Hematopoietic multipotent progenitor cell (in vitro differentiated cells): ENCODE measurements around the gene CIB1. TPM values are rescaled to one million over a fixed set of nuclear protein-coding genes. Genes with fewer than 3 reads are reported as not detected.

Experiments
- DNase-seq, 3 donors: peaks; one replicate each; pipeline ENCODE4 v3.0.0-alpha.2; 2011 to 2015; ENCODE audit warnings: low read depth in 2 of 3, low spot score in 2 of 3
- total RNA-seq: library from RNA; depleted of rRNA; stranded (reverse); fragments of >200 nt; gene quantifications from one replicate; pipeline ENCODE4 v1.2.3, GENCODE V29; 2012

CIB1 gene
- total RNA-seq, 1 donor = 31.0 TPM

- DNase-seq = peak in 1 of 3 donors; percentile 68
These were observed 14.2 kb downstream of the CIB1 start for GRCh38 chr15:90219421-90220141.

- DNase-seq = no peak
These were observed 15.9 kb downstream of the CIB1 start for GRCh38 chr15:90217671-90218394.

DNA sequence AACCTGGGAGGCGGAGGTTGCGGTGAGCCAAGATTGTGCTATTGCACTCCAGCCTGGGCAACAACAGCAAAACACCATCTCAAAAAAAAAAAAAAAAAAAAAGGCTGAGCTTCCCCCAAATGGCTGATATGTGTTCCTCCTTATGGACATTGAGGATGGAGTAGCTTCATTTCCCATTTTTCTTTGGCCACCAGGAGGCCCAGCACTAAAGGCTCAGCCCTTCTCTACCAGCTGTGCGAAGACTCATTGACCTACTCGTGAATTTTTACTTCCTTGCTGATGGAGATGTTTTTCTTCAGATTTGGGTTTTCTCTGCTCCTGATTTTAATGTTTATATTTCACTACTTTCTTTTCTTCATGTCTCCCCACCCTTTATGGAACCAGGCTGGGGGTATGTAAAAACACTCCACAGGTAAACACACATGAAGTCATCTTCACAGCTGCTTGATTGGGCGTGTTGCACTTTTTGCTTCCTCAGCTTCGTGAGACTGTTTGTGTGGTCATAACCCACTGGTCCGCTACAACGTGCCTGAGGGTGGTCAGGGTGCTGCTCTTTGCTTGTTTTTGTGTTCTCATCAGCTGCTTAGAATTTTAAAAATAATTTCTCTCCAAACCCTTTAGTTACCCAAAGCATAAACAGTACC, 19.1 kb downstream of the CIB1 start:
- no peak for DNase-seq

GRCh38 chr15:90213818-90214204, 19.9 kb downstream of the CIB1 start:
- peak in 2 of 3 donors; percentile 35 to 53 for DNase-seq

DNA sequence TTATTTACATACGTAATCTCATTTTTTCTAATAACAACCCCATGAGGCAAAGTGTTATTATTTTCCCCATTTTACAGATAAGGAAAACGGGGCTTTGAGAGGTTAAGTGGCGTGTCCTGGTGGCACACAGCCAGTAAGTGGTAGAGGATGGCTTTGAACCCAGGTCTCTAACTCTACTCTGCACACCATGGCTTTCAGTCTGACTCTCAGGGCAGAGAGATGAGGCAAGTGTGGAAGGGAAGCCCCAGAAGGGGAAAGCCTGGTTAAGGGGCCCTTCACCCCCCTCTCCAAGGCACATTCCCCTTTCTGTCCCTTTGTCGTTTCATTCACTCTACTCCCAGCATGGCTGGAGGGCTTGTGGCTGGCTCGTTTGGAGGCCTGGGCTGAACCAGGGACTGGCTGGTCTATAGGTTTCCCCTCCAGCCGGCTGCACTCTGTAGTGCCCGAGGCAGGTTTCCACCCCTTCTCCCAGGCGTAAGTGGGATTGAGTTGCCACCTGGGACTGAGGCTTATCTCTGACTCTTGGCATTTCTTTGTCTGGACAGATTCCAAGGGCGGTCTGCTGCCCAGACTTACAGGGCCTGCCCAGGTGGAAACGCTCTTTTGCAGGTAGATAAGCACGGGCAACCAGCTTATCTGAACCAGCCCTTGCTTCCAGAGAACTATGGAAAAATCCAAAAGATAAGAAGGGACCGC, 20.5 kb downstream of the CIB1 start:
- no peak for DNase-seq

DNA sequence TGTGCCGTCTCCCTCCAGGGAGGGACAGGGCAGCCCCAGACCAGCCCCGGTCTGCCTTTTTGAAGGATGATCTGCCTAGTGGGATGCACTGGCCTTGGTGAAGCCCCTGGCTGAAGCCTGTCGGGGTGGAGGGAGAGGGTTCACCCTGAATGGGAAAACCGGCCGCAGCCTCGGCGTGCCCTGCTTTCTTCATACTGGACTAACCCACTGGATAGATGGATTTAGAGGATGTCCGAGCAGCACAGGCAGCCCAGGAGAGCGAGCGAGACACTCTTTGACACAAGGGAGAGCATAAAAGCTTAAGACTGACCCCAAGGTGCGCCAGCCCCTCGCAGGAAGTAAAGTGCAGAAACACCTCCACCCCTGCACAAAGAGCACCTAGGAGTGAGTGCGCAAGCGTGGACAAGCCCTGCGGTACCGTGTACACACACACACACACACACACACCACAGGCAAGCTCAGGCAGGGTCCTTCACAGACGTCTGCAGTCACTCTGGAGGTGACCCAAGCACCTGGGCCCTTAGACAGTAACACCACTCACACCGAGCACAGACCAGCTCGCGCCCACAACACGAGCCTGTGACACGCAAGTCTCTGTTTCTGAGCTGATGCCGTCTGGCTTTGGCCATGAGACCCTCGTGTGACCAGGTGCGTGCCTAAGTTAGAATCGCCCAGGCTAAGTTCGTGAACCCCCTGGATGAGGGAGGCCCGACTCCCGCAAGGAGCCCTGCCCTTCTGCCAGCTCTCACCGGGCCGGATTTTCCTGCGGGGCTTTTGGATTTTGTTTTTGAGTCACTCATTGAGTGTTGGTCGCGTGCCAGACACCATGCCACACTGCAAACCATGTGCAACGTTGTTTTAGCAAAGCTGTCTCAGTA, 21.3 kb downstream of the CIB1 start:
- DNase-seq = no peak

DNA sequence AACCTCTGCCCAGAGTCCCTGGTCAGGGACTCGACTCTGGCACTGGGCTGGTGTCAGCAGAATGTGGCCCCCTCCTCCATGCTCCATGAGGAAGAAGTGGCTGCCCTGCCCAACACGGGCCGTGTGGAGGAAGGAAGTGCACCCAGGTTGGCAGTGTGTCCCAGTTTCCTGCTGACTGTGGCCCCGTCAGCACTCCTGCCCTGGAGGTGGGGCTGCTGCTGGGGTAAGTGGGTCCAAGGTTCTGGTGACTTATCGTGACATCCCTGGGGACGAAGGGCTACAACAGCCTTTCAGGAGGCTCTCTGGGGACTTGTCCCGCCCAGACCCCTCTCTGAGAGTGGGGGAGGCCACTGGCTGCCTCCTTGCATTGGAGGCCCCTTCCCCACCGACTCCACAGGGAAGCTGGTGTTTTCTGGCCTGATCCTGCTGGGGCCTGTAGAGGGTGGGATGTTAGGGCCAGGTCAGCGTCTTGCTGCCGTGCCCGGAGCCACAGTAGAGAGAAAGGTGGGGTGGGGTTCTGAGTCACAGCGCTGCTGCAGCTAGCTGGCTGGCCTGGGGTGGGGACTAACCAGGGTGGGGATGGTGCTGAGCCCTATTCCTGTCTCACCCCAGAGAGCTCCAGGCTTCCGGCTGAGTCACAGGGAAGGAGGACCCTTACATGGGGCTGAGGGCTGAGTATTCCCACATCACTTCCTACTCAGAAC, 22.1 kb downstream of the CIB1 start:
- peak in 1 of 3 donors; percentile 33 for DNase-seq

GRCh38 chr15:90211009-90211408, 22.7 kb downstream of the CIB1 start:
- no peak for DNase-seq

- no peak for DNase-seq
These were observed 23.1 kb downstream of the CIB1 start for GRCh38 chr15:90210593-90210992.

DNA sequence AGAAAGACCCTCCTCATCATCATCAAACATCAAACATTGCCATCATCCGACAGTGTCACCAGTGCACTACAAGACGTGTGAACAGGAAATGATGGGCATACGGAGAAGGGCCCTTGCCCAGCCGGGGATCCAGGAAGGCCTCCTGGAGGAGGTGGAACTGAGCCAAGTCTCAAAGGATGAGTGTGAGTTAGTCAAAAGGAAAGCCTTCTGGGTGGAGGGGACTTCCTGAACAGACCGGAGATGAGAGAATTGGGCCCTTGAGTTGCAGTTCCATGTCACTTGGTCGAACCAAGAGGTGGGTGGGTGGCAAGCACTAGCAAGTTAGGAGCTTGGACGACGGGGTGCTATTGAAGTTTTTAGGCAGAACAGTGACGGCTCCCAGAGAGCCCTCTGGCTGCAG, 24.1 kb downstream of the CIB1 start:
- no peak for DNase-seq

- DNase-seq = no peak
These were observed 25.4 kb downstream of the CIB1 start for GRCh38 chr15:90208356-90208755.

DNA sequence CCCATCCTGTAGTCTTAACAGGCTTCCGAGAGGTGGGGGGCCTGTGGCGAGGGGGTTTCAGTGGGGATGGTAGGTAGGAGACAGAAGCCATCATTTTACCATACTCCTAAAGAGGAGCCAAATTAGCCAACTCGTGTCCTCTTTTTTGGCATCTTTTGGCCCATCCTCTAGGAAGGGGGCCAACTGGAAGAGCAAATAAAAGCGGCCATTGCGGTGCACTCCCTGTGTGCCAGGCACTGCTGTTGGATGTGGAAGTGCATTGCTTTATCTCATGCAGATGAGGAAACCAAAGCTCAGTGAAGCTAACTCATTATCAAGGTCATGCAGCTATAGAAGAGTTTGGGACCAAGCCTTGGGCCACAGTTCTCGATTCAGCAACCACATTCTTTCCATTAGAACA, 26.5 kb downstream of the CIB1 start:
- no peak for DNase-seq

- DNase-seq = no peak
These were observed 27.9 kb downstream of the CIB1 start for GRCh38 chr15:90205886-90206285.

DNA sequence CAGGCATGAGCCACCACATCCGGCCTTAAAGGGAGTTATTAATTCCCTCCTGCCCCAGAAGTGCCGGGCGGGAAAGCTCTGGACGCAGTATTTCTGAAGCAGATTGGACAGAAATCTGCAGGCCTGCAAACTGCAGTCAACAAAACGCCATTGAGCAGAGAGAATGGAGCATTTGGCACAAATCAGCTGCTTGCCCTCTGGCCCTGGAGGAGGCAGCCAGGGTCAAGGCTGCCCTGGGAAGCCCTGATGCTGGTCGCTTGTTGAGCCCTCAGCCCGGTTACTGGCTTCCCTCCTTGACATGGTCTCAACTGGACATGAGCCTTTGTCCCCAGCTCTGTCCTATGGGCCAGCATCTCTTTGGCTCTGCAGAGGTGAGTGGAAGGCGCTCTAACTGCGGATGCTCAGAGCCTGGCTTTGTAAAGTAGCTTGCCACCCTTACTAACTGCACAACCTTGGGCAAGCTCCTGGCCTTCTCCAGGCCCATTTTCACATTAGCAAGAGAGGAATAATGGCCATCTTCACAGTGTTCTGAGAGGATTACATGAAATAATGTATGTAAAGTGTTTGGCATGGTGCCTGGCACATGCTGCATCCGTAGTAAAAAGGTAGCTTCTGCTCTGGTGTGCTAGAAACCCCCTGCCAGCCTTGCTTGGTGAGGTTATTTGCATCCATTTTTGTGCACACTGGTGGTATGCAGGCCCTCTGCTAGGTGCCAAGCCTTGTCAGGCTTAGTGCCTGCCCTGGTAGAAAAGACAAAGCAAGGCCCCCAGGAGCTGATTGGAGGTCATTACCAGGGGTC, 28.5 kb downstream of the CIB1 start:
- no peak for DNase-seq

GRCh38 chr15:90203922-90204321, 29.8 kb downstream of the CIB1 start:
- DNase-seq = no peak

GRCh38 chr15:90203473-90203872, 30.3 kb downstream of the CIB1 start:
- no peak for DNase-seq

GRCh38 chr15:90202929-90203328, 30.8 kb downstream of the CIB1 start:
- no peak for DNase-seq

GRCh38 chr15:90201944-90202375, 31.8 kb downstream of the CIB1 start:
- no peak for DNase-seq
